Hematopoietic multipotent progenitor cell treated with erythropoietin and hydrocortisone succinate and interleukin-3 and kit ligand, for 8 days (in vitro differentiated cells): ENCODE results near the gene LDLRAP1.
"Not testable (repeated sequence)": the region's sequence is repeated elsewhere in the genome, so short reads cannot be mapped to it uniquely, and the experiment has no call there.

ENCODE experiments used
- DNase-seq: peaks from one replicate; pipeline ENCODE4 v3.0.0-alpha.2; 2015

Gene LDLRAP1

GRCh38 chr1:25543425-25544242, at the start of gene LDLRAP1:
LDLRAP1 (plus strand) TSS chr1:25543606; CDS start chr1:25543699, 93 bp downstream.
- peak; percentile 71 for DNase-seq

- DNase-seq = no peak
Observed at GRCh38 chr1:25494952-25495351, 48.5 kb upstream of the LDLRAP1 start.

GRCh38 chr1:25500694-25501093, 42.7 kb upstream of the LDLRAP1 start:
- no peak for DNase-seq

GRCh38 chr1:25501235-25502058, 42.0 kb upstream of the LDLRAP1 start:
- no peak for DNase-seq

- no peak for DNase-seq
Observed at GRCh38 chr1:25502957-25503356, 40.4 kb upstream of the LDLRAP1 start.

- peak; percentile 54 for DNase-seq
Observed at GRCh38 chr1:25503551-25504426, 39.6 kb upstream of the LDLRAP1 start.

- DNase-seq = no peak
Observed at GRCh38 chr1:25504706-25505595, 38.5 kb upstream of the LDLRAP1 start.

GRCh38 chr1:25505656-25506385, 37.6 kb upstream of the LDLRAP1 start:
- no peak for DNase-seq

- DNase-seq = not testable (repeated sequence)
Observed at GRCh38 chr1:25506566-25507463, 36.6 kb upstream of the LDLRAP1 start.

GRCh38 chr1:25513666-25514065, 29.7 kb upstream of the LDLRAP1 start:
- no peak for DNase-seq

GRCh38 chr1:25515033-25515432, 28.4 kb upstream of the LDLRAP1 start:
- no peak for DNase-seq

- no peak for DNase-seq
Observed at GRCh38 chr1:25516686-25517085, 26.7 kb upstream of the LDLRAP1 start.

- no peak for DNase-seq
Observed at GRCh38 chr1:25517476-25518394, 25.7 kb upstream of the LDLRAP1 start.

GRCh38 chr1:25519624-25520023, 23.8 kb upstream of the LDLRAP1 start:
- no peak for DNase-seq

- DNase-seq = peak; percentile 78
Observed at GRCh38 chr1:25520446-25521061, 22.9 kb upstream of the LDLRAP1 start.

GRCh38 chr1:25522031-25522655, 21.3 kb upstream of the LDLRAP1 start:
- no peak for DNase-seq

- peak; percentile 44 for DNase-seq
Observed at GRCh38 chr1:25523542-25523941, 19.9 kb upstream of the LDLRAP1 start.
